ENCODE measurements around the gene GLCE.

The GLCE gene

GRCh38 chr15:69160141-69160993, at the start of gene GLCE:
Gene GLCE, plus strand, starts transcription at chr15:69160635. Its CDS starts 95,172 bp downstream, at chr15:69255807.
- peak; percentile 86 for DNase-seq

- no peak for DNase-seq
These were observed 46.0 kb upstream of the GLCE start for GRCh38 chr15:69114331-69114928.

GRCh38 chr15:69115031-69115430, 45.4 kb upstream of the GLCE start:
- no peak for DNase-seq

- no peak for DNase-seq
These were observed 44.0 kb upstream of the GLCE start for GRCh38 chr15:69116391-69116790.

- DNase-seq: no peak
These were observed 43.0 kb upstream of the GLCE start for GRCh38 chr15:69117431-69117871.

GRCh38 chr15:69118089-69118488, 42.3 kb upstream of the GLCE start:
- DNase-seq: no peak

GRCh38 chr15:69119001-69119400, 41.4 kb upstream of the GLCE start:
- no peak for DNase-seq

GRCh38 chr15:69119683-69120395, 40.6 kb upstream of the GLCE start:
- no peak for DNase-seq

GRCh38 chr15:69120732-69121131, 39.7 kb upstream of the GLCE start:
- no peak for DNase-seq

- no peak for DNase-seq
These were observed 39.1 kb upstream of the GLCE start for GRCh38 chr15:69121198-69121828.

- no peak for DNase-seq
These were observed 35.2 kb upstream of the GLCE start for GRCh38 chr15:69125236-69125635.

GRCh38 chr15:69126054-69126469, 34.4 kb upstream of the GLCE start:
- DNase-seq: peak; percentile 82

GRCh38 chr15:69127306-69127705, 33.1 kb upstream of the GLCE start:
- DNase-seq: no peak

GRCh38 chr15:69128667-69129311, 31.6 kb upstream of the GLCE start:
- DNase-seq: no peak

- no peak for DNase-seq
These were observed 28.8 kb upstream of the GLCE start for GRCh38 chr15:69131362-69132220.

- DNase-seq: no peak
These were observed 28.0 kb upstream of the GLCE start for GRCh38 chr15:69132430-69132829.

GRCh38 chr15:69132977-69133861, 27.2 kb upstream of the GLCE start:
- no peak for DNase-seq

- no peak for DNase-seq
These were observed 26.4 kb upstream of the GLCE start for GRCh38 chr15:69133862-69134519.

GRCh38 chr15:69134791-69135190, 25.6 kb upstream of the GLCE start:
- no peak for DNase-seq

- DNase-seq: no peak
These were observed 24.9 kb upstream of the GLCE start for GRCh38 chr15:69135499-69135898.

All from GF-D8 (cell line).